ACHN (cell line): ENCODE data around the gene CRADD.

Experiments
- DNase-seq: peaks from one replicate; pipeline ENCODE4 v3.0.0-alpha.2; 2015
- in situ Hi-C: cut with HindIII; loops from 2 replicates; pipeline ENCODE4 v1.10.0; 2017; ENCODE audit warnings: low sequenced_read_pairs, low pct_ligation_motif_present, low pct_unique_long_range_greater_than_20kb

The CRADD gene

GRCh38 chr12:93667672-93668071 is 9.5 kb upstream of the CRADD start:
- in situ Hi-C loops = no loop called here
- DNase-seq = no peak

- in situ Hi-C loops = no loop called here
- no peak for DNase-seq
Measured at GRCh38 chr12:93668919-93669418, 8.2 kb upstream of the CRADD start.

GRCh38 chr12:93669452-93669851 is 7.7 kb upstream of the CRADD start:
- in situ Hi-C loops = no loop called here

GRCh38 chr12:93670104-93670503 is 7.1 kb upstream of the CRADD start:
- in situ Hi-C loops = no loop called here
- DNase-seq = no peak

More at GRCh38 chr12:93669452-93669851, 7.7 kb upstream of the CRADD start:
- DNase-seq = no peak

GRCh38 chr12:93671044-93671443 is 6.1 kb upstream of the CRADD start:
- in situ Hi-C loops = no loop called here
- no peak for DNase-seq

GRCh38 chr12:93673084-93673483 is 4.1 kb upstream of the CRADD start:
- in situ Hi-C loops = no loop called here
- DNase-seq = no peak

- in situ Hi-C loops = no loop called here
- DNase-seq = no peak
Measured at GRCh38 chr12:93674386-93674785, 2.8 kb upstream of the CRADD start.

GRCh38 chr12:93676408-93677194 is 574 bp upstream of the CRADD start:
- no peak for DNase-seq
- in situ Hi-C loops = no loop called here

- in situ Hi-C loops = no loop called here
- DNase-seq = no peak
Measured at GRCh38 chr12:93678779-93679178, 1.6 kb downstream of the CRADD start.

- DNase-seq = no peak
- in situ Hi-C loops = no loop called here
Measured at GRCh38 chr12:93679308-93679925, 2.2 kb downstream of the CRADD start.

GRCh38 chr12:93680006-93680405 is 2.8 kb downstream of the CRADD start:
- in situ Hi-C loops = no loop called here
- DNase-seq = no peak

- DNase-seq = peak; percentile 25
- in situ Hi-C loops = no loop called here
Measured at GRCh38 chr12:93682846-93683261, 5.7 kb downstream of the CRADD start.

- DNase-seq = no peak
- in situ Hi-C loops = no loop called here
Measured at GRCh38 chr12:93683410-93683809, 6.2 kb downstream of the CRADD start.

GRCh38 chr12:93684716-93685115 is 7.5 kb downstream of the CRADD start:
- DNase-seq = no peak
- in situ Hi-C loops = no loop called here

GRCh38 chr12:93686572-93687356 is 9.6 kb downstream of the CRADD start:
- DNase-seq = no peak
- in situ Hi-C loops = no loop called here

- no peak for DNase-seq
- in situ Hi-C loops = no loop called here
Measured at GRCh38 chr12:93689076-93689834, 12.1 kb downstream of the CRADD start.

GRCh38 chr12:93696462-93696861 is 19.3 kb downstream of the CRADD start:
- in situ Hi-C loops = no loop called here

GRCh38 chr12:93698307-93699092 is 21.3 kb downstream of the CRADD start:
- in situ Hi-C loops = no loop called here
- no peak for DNase-seq

More at GRCh38 chr12:93696462-93696861, 19.3 kb downstream of the CRADD start:
- DNase-seq = no peak
